GM12878 (cell line): ENCODE measurements around the gene ZDHHC14. TPM values are rescaled to one million over a fixed set of nuclear protein-coding genes. Genes with fewer than 3 reads are reported as not detected.

Source experiments
- ATAC-seq: fragments of 200-7000 bp; cut with Tn5 transposase; 3 replicates; pipeline ENCODE4 v1.9.1; 2020; ENCODE audit warnings: mild to moderate bottlenecking, moderate library complexity
- BruUV-seq: library from RNA; stranded (reverse); fragments of 400-500 nt; replicated peaks from 2 replicates; lab custom pipeline; 2021; lab: Mats Ljungman, UMichigan
- CTCF ChIA-PET: fragments of 300-600 bp; sonication (Branson Sonifier 250); formaldehyde crosslinking; extraction: SDS; loops from one replicate; lab custom pipeline; 2021; ENCODE audit warnings: inconsistent platforms; lab: Yijun Ruan, JAX
- POLR2A ChIA-PET: fragments of 350-600 bp; formaldehyde crosslinking; extraction: SDS; loops from one replicate; lab custom pipeline; 2021; ENCODE audit warnings: inconsistent platforms; lab: Charles Lee
- RAD21 ChIA-PET: fragments of 300-600 bp; sonication (Branson Sonifier 250); formaldehyde crosslinking; loops from one replicate; lab custom pipeline; 2023; ENCODE audit warnings: antibody characterized with exemption; ENCODE audit not compliant: unreplicated experiment; lab: Charles Lee
- SMC1A ChIA-PET: fragments of 300-600 bp; sonication (Branson Sonifier 250); formaldehyde crosslinking; loops from one replicate; lab custom pipeline; 2023; ENCODE audit not compliant: unreplicated experiment, uncharacterized antibody; lab: Charles Lee
- DNase-seq: peaks from one replicate; pipeline ENCODE4 v3.0.0-alpha.2; 2011; ENCODE audit warnings: low read depth, low spot score
- FAIRE-seq: peaks from 3 replicates; lab custom pipeline; 2011; peaks lifted over from hg19 to GRCh38; lab: Jason Lieb, UNC
- H2AFZ ChIP-seq: 2 replicates; pipeline ENCODE4 v1.6.0; 2011; ENCODE audit warnings: low read depth, low read length, control low read depth; ENCODE audit not compliant: control insufficient read depth
- H3K27ac ChIP-seq: 2 replicates; pipeline ENCODE4 v1.5.1; 2011; ENCODE audit warnings: control low read depth; ENCODE audit not compliant: control insufficient read depth, insufficient read depth
- H3K27me3 ChIP-seq, 2 experiments: replicated peaks in 1 of 2; 2 replicates each; pipeline versions ENCODE4 v1.6.0 to v1.6.1; 2011; ENCODE audit warnings: low read length in 1 of 2; ENCODE audit not compliant: control insufficient read depth in 2 of 2, insufficient read depth in 2 of 2
- H3K36me3 ChIP-seq, 2 experiments: 2 replicates each; pipeline ENCODE4 v1.5.1; 2011; ENCODE audit warnings: low read length in 1 of 2; ENCODE audit not compliant: control insufficient read depth in 2 of 2, insufficient read depth in 2 of 2
- H3K4me1 ChIP-seq: 2 replicates; pipeline ENCODE4 v1.6.1; 2011; ENCODE audit warnings: mild to moderate bottlenecking, low read length, moderate library complexity, mixed read lengths; ENCODE audit not compliant: control insufficient read depth, insufficient read depth
- H3K4me2 ChIP-seq: 2 replicates; pipeline ENCODE4 v1.6.0; 2011; ENCODE audit warnings: control low read depth; ENCODE audit not compliant: control insufficient read depth, insufficient read depth
- H3K4me3 ChIP-seq: fragments of 200-600 bp; sonication (generic); 2 replicates; pipeline ENCODE4 v1.5.1; 2016
- H3K79me2 ChIP-seq: 2 replicates; pipeline ENCODE4 v1.6.0; 2011; ENCODE audit warnings: low read length; ENCODE audit not compliant: control insufficient read depth, insufficient read depth
- H3K9ac ChIP-seq: 2 replicates; pipeline ENCODE4 v1.8.0; 2011; ENCODE audit warnings: low read length, control low read depth, mixed read lengths; ENCODE audit not compliant: control insufficient read depth, insufficient read depth
- H3K9me3 ChIP-seq: replicated peaks from 3 replicates; pipeline ENCODE4 v1.5.1; 2011; ENCODE audit warnings: mild to moderate bottlenecking, low read length; ENCODE audit not compliant: control insufficient read depth, insufficient read depth
- H4K20me1 ChIP-seq: 2 replicates; pipeline ENCODE4 v1.6.0; 2011; ENCODE audit not compliant: control insufficient read depth, insufficient read depth
- CHD1 ChIP-seq: IDR thresholded peaks from 2 replicates; pipeline ENCODE4 v1.6.1; 2012; ENCODE audit warnings: low read depth, low read length, improper control_type of control experiment
- JUND ChIP-seq: IDR thresholded peaks from 2 replicates; pipeline ENCODE4 v1.6.1; 2012; ENCODE audit warnings: low read depth, mild to moderate bottlenecking, low read length, improper control_type of control experiment, moderate library complexity
- RCOR1 ChIP-seq: conservative IDR thresholded peaks from 2 replicates; pipeline ENCODE4 v1.6.1; 2012; ENCODE audit warnings: low read depth, low read length, improper control_type of control experiment
- SMAD1 ChIP-seq: fragments of 450-650 bp; IDR thresholded peaks from 2 replicates; pipeline ENCODE4 v1.6.1; 2018; ENCODE audit warnings: mild to moderate bottlenecking, low read depth; ENCODE audit not compliant: partially characterized antibody
- SMC3 ChIP-seq: IDR thresholded peaks from 2 replicates; pipeline ENCODE4 v1.6.1; 2011; ENCODE audit warnings: low read length, improper control_type of control experiment, borderline replicate concordance
- ZBED1 ChIP-seq: IDR thresholded peaks from 2 replicates; pipeline ENCODE4 v1.6.1; 2016; ENCODE audit warnings: borderline replicate concordance
- ZNF687 ChIP-seq: fragments of 450-650 bp; IDR thresholded peaks from 2 replicates; pipeline ENCODE4 v1.6.1; 2017; ENCODE audit warnings: mild to moderate bottlenecking, moderate library complexity
- WGBS: methylation state at CpG from one replicate; pipeline ENCODE4 v1.1.6; 2016; ENCODE audit warnings: low lambda C conversion rate; ENCODE audit not compliant: insufficient replicate concordance, insufficient coverage; ENCODE audit errors: missing lambda C conversion rate; 5-methylcytosine and 5-hydroxymethylcytosine counted together
- in situ Hi-C: fragments of 300-500 bp; cut with MboI; formaldehyde crosslinking; loops from 9 replicates; pipeline ENCODE4 v1.14.3; 2018; ENCODE audit warnings: mixed read lengths
- intact Hi-C: fragments of 100-400 bp; cut with micrococcal nuclease; formaldehyde crosslinking; loops from one replicate; pipeline ENCODE4 v1.14.2; 2022; ENCODE audit not compliant: unreplicated experiment
- polyA plus RNA-seq, 11 experiments: library from polyadenylated mRNA; depleted of rRNA in 4 of 11; unstranded in 6 of 11; stranded (reverse) in 5 of 11; fragments of >200 nt; fragmentation: Nextera tagmentation in 4 of 11; fragmentation: Illumina TruSeq in 1 of 11; extraction: Ambion mirVana in 4 of 11; extraction: Trizol in 1 of 11; gene quantifications; 1 replicate in 1 of 11; 2 replicates in 10 of 11; pipeline versions ENCODE4 v1.2.1 to v1.2.3, GENCODE V29; 2011 to 2016; ENCODE audit warnings: inconsistent platforms in 2 of 11, missing spikeins in 2 of 11, low read depth in 1 of 11
- total RNA-seq, 4 experiments: library from RNA; depleted of rRNA in 3 of 4; stranded (reverse); fragments of >200 nt in 3 of 4; fragmentation: Illumina TruSeq in 1 of 4; extraction: Trizol in 1 of 4; gene quantifications; 2 replicates each; pipeline versions ENCODE4 v1.2.1 to v1.2.3, GENCODE V29; 2013 to 2021

The ZDHHC14 gene
- total and polyA plus RNA-seq, 10 of the 15 experiments (the other 5 are each of a cell fraction or from before 2014, with no cell fraction given), result 0.15 to 16.0 (median 0.76) TPM; not detected in 1

DNA sequence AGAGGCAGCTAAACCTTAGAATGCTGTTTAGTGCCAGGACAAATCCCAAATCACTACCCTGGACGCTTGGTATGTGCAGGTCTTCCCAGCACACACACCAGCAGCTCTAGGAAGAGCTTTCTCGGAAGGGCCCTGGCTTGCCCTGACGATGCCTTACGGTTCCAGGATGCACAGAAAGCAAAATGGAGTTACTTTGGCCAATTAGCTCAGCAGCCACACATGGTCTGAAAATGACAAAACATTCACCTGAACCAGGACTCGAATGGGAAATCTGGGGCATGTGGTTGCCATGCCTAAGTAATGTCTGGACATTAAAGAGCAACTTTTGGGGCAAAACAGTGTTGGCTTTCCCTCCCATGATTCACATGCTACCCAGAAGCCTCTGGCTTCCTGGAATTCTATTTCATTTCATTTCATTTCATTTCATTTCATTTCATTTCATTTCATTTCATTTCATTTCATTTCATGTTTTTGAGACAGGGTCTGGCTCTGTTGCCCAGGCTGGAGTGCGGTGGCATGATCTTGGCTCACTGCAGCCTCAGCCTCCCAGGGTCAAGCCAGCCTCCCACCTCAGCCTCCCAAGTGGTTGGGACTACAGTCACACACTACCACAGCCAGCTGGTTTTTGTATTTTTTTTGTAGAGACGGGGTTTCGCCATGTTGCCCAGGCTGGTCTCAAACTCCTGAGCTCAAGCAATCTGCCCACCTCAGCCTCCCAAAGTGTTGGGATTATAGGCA is 153.3 kb downstream of the ZDHHC14 start (continued):
- TF ChIP-seq ZNF687 (peak; percentile 90), ZBED1 (no peak)

- POLR2A ChIA-PET, result interaction anchor here (1.1 to 1.8 kb wide), 2 partner anchors 27 to 218 kb away, joined by 3 to 4 read pairs; no protein-coding TSS in a partner anchor
- Histone ChIP-seq H3K4me1 (peaks cover 8% of the 10 kb centered on the region; the same call in 1 of the 2 replicates), H3K4me2 (no peak overlapping the region), H3K4me3 (no peak overlapping the region)
- SMC1A ChIA-PET, result interaction anchor here (0.7 to 5.0 kb wide), 18 partner anchors 9 to 220 kb away, joined by 3 to 48 read pairs (median 4); no protein-coding TSS in a partner anchor
- TF ChIP-seq RCOR1, result no peak
- no peak for TF ChIP-seq SMAD1
- no peak for TF ChIP-seq JUND
- TF ChIP-seq SMC3, result no peak
- no peak for TF ChIP-seq CHD1
- TF ChIP-seq, all 136 proteins: peak for 0
- H4K20me1 ChIP-seq, result no peaks in the 10 kb centered on the region
- no peaks in the 10 kb centered on the region for H3K27me3 ChIP-seq
- intact Hi-C loops, result loop anchor here (1.0 to 5.0 kb wide), 2 partner anchors 74 to 153 kb away; partner anchors contain the start of gene ZDHHC14
- H2AFZ ChIP-seq, result no peak overlapping the region
- no peak for FAIRE-seq
- 81% methylated on average over 3 of the region's 3 CpGs for WGBS
- no peaks in the 10 kb centered on the region; the same call in 2 of the 3 replicates for H3K9me3 ChIP-seq
- no peak for DNase-seq
- RAD21 ChIA-PET, result interaction anchor here (1.1 to 4.6 kb wide), 7 partner anchors 22 to 220 kb away, joined by 4 to 54 read pairs (median 11); no protein-coding TSS in a partner anchor
- CTCF ChIA-PET, result interaction anchor here (1.1 to 3.7 kb wide), 7 partner anchors 10 to 79 kb away, joined by 3 to 22 read pairs (median 5); no protein-coding TSS in a partner anchor
- no TSS peak for BruUV-seq
- H3K79me2 ChIP-seq, result no peaks in the 10 kb centered on the region
- ATAC-seq, result no peak
- no peak overlapping the region for H3K9ac ChIP-seq
- no peak overlapping the region for H3K27ac ChIP-seq
- in situ Hi-C loops, result no loop called here
- H3K36me3 ChIP-seq, result peaks cover 0 to 2% of the 10 kb centered on the region in 2 experiments; a peak in 1 of 4 replicates
Observed at GRCh38 chr6:157534977-157535339, 154.0 kb downstream of the ZDHHC14 start.
